ENCODE results near the gene TSHZ1.

DNA sequence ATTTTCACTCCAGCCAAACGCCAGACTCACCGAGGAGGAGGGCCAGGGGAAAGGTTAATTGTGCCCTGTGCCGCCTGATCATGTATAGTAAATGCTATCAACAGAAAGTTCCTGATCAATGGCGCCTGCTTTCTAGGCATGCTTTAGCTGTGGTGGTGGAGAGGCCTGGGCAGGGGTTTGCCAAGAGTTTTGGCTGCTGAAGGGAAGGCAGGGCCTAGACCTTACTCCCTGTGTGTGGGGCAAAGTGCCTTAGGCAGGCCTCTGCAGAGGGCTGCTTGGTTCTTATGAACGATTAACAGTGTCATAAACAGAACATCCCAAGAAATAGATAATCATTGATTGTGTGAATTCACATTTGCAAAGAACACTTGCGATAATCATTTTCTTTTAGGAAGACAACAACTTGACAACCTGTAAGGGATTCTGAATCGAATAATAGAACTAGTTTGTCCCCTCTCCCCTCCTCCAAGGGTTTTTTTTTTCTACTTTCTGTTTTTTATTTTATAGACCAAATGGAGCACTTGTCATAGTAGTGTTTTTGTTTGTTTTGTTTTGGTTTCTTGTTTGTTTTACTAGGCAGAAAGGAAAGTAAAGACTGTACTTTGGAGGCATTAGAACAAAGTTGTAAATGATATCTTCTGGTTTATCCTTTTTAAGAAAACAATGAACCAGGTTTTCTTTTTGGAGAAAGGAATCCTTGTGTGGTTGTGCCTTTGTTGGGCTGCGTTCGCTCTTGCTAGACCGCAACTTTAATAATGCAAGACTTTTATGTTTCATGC, 6.5 kb downstream of the TSHZ1 start:
- no peak for TF ChIP-seq POLR2A (IDR thresholded peaks at IDR 0.05)
- TF ChIP-seq, protein P1, sequence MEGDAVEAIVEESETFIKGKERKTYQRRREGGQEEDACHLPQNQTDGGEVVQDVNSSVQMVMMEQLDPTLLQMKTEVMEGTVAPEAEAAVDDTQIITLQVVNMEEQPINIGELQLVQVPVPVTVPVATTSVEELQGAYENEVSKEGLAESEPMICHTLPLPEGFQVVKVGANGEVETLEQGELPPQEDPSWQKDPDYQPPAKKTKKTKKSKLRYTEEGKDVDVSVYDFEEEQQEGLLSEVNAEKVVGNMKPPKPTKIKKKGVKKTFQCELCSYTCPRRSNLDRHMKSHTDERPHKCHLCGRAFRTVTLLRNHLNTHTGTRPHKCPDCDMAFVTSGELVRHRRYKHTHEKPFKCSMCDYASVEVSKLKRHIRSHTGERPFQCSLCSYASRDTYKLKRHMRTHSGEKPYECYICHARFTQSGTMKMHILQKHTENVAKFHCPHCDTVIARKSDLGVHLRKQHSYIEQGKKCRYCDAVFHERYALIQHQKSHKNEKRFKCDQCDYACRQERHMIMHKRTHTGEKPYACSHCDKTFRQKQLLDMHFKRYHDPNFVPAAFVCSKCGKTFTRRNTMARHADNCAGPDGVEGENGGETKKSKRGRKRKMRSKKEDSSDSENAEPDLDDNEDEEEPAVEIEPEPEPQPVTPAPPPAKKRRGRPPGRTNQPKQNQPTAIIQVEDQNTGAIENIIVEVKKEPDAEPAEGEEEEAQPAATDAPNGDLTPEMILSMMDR (IDR thresholded peaks at IDR 0.05) = no peak
